GM18858 (cell line): Measurements from ENCODE around the gene RASL12.
A peak's percentile ranks its signal among the peaks of the same experiment; 100 is the strongest.
"Not testable (repeated sequence)": the region's sequence is repeated elsewhere in the genome, so short reads cannot be mapped to it uniquely, and the experiment has no call there.

ENCODE experiments used
- ATAC-seq: cut with Tn5 transposase; IDR thresholded peaks from one replicate; pipeline ENCODE4 v1.9.1; 2021; ENCODE audit not compliant: unreplicated experiment

Gene RASL12

DNA sequence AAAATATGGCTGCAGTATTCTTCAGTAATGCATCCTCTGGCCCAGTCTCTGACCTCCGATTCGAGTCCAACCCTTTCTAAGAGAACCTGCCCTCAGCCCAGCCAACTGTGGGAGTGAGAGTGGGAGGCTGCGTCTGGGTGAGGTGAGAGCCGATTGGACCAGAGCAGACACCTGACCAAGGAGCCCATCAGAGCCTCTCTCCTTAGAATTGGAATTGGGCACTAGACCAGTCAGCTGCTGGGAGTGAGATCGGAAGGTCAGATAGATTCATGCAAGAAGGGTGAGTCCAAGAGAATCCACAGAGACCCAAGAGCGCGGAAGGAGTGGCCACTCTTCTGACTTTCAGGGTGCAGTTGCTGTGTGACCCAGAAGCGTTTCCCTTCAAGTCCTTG lies 10.2 kb downstream of the RASL12 start:
- no peak for ATAC-seq

DNA sequence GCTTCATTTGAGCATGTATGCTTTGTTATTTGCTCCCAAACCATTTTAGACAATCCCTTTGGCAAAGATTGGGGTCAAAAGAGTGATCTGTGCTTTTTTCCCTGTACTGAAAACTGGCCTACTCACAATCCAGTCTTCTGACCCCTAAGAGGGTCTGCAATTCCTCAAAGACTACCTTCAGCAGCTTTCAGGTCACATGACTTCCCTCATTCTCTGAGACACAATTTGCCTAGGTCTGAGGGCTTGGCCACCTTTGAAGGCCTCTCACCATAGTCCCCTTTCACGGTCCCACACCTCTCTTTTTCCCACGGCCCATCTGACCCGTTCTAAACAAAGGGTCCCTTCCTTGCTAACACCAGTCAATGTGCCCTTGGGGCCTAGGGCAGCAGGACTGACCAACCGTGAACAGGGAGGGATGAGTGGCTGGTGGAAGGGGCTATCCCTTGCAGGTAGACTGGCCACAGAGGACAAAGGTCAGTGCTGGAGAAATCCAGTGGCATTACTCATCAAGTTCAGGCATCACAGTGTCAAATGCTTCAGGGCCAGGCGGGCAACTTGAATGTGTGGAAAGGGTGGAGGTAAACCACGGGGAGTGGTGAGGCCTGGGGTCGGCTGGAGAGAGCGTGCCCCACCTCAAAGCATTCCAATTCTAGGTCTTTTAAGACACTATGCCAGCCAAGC lies 10.8 kb downstream of the RASL12 start:
- ATAC-seq = no peak

DNA sequence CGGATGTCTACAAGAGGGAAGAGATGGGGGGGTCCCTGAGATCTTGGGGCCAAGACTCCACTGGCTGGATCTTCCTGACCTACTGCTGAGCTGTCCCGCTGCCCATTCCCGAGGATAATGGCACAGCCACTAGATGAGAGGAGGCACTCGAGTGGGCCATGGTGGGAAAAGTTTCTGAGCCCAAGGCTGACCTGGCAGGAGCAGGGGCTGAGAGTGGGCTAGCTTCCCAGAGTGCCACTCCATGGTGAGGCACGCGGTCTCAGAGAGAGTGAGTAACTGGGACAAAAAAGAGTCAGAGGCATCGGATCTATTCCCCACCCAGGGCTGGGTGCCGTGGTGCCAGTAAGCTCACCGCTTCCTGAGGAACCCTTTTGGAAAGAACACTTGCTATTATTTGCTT lies 11.7 kb downstream of the RASL12 start:
- no peak for ATAC-seq

DNA sequence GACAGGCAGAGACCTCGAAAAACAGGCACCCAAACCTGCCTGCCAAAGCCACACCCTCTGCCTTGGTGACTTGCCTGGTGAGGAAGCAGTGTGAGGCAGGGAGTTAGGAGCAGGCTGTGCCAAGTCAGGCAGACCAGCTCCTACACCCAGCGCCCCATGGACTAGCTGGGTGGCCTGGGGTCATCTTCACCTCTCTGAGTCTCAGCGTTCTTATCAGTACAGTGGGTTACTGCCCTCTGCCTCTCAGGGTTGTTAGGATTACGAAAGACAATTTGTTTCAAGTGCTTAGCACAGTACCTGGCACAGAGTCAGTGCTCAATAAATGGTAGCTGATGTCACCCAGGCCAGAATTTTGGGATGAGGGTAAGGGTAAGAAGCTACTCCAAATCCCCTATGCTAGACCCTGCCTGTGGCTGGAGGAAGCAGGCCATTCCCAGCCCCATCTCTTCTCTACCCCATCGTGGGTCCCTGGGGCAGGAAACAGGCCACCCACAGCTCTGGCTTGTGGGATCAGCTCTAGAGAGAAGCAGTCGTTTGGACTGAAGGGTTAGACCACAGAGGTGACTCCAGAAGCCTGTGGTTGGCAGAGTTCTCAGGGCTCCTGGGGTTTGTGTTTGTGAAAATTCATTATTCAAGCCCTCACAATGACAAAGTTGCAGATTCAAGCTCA lies 12.5 kb downstream of the RASL12 start:
- no peak for ATAC-seq

DNA sequence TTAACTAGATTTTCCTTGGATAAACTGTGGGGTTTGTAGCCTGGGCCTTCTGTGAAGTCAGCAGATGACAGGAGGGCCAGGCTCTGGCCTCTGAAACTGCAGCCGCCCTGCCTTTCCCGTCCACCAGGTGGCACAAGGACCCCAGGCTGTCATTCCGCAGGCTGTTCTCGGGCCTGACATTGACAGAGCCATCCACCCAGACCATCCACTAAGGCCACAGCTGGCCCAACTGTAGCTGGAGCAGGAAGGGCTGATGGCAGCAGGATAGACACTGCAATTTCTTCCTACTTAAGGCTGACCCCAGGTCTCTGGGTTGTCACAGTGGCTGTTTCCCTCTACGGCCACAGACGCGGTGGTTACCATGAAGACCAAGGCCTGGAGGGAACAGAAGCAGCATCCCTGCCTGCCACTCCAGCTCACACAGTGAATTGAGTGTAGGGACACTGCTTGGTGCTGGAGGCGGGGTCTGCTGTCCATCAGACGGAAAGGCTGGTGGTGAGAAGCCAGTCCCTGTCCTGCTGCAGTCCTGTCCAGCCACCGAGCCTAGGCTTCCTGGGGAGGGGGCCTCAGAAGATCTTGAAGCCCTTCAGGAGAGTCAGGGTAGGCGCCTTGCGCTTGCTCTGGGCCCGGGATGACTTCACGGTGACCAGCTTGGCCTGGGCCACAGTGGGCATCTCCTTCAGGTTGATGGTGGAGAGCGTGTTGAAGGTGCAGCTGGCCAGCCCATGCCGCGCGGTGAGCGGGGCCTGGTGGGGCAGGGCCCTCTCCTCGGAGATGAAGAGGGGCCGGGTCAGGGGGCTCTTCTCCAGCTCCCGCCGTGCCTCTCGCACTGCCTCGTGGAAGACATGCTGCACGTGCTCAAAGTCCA lies 13.2 kb downstream of the RASL12 start:
- no peak for ATAC-seq

DNA sequence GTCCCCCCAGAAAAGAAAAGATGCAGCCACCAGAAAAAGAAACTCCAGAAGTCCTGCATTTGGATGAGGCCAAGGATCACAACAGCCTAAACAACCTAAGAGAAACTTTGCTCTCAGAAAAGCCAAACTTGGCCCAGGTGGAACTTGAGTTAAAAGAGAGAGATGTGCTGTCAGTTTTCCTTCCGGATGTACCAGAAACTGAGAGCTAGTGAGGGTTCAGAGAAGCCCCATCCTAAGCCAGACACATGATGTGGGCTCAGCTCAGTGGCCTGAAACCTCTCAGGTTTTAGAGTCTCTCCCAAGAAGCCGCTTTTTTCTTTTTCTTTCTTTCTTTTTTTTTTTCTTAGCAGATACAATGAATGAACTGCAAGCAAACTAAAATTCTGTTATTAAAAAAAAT lies 14.8 kb downstream of the RASL12 start:
- ATAC-seq = no peak

DNA sequence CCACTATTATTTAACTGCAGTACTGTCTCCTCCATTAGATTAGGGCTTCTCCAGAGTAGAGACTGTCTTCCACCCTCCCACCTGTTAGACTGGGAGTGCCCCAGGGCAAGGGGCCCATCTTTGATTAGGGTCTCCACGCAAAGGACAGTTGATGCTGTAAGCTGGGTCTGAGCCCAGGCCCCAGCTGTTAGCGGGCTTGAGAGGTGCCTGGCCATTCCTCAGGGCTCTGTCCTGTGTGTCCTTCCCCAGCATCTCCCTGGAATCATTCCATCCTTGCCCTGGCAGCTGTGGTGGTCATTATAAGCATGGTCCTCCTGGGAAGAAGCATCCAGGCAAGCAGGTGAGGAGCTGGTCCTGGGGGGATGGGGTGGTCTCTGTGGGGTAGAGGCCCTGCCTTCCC lies 16.5 kb downstream of the RASL12 start:
- ATAC-seq = no peak

DNA sequence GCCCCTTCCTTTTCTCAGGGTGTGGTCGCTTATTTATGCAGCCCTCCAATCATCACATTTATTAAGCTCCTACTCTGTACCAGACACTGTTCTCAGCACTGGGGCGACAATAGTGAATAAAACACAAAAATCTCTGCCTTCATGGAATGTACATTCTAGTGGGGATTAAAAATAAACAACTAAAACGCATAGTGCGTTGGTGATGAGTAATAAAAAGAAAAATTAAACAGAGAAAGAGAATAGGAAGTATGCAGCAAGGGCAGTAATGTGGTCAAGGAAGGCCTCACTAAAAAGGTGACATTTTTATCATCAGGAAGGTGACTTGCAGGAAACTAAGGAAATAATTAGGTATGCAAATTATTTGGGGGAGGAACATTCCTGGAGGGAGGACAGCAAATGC lies 17.5 kb downstream of the RASL12 start:
- no peak for ATAC-seq

DNA sequence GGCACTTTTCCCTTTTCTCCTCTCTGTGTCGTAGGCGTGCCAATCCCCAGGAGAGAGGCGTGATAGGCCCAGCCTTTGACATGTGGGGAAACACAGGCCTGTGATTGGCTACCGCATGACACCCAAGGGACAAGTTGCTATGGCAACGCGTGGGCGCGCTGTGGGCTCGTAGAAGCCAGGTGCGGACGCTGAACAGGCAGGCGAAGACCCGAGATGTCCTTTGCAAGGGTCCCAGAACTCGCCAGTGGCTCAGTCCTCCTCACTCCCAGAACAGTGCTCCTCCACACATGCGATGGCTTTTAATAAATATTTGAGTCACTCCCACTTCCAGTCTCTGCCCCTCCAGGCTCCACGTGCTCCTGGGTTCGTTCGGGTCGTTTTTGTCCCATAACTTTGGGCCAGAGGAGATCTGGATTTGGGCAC lies 18.4 kb downstream of the RASL12 start:
- peak; percentile 72 for ATAC-seq

DNA sequence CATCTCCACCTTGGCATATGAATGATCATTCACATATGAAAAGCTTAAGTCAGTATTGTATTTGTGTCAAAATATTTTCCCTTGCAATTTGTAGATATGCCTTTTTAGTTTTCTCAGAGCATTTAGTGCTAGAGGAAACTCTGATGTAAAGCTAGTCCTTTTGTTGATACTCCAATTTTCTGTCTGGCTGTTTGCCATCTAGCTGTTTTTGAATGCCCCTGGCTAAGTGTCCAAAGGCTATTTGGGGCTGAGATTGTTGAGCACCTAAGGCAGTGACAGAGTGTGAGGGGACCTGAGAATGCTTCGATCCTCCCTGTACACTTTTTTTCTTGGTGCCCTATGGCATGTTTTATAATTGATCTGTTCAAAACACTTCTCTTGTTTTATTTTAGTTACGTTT lies 19.6 kb downstream of the RASL12 start:
- ATAC-seq = no peak

DNA sequence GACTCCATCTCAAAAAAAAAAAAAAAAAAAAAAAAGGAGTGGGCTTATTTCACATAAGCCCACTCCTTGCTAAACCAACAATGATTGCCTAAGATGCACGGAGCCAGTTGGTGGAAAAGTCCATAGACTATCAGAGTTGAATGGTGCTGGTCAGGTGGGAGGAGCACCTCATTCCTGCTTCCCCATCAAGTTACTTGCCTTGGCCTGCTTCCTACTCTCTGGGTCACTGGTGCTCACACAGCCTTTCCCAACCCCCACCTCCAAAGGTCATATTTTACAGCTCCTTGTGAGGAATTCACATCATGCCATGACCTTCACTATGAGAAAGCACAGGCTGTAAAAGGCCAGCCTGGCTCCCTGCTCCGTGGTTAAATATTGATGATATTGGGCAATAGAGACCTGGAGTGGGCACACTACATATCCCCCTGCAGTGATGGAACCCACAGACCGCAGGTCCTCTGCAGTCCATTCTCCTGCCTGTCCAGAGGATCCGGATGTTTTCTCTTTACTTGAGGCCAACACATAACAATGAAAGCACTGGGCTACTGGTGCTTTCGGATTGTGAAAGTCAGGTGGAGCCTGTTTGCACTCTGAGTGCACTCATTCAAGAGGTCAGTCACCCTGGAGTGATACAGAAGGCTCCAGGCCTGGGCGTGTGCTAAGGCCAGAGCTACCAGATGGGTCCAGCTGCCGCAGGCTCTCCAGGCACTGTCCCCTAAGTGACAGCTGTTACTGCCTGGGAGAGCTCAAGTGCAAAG lies 22.9 kb downstream of the RASL12 start, which contains the start of gene SLC51B:
Gene SLC51B, plus strand, starts transcription at position 664 of the 758 bp plus-strand sequence. CDS start 4,618 bp downstream, outside the sequence.
- ATAC-seq = no peak

DNA sequence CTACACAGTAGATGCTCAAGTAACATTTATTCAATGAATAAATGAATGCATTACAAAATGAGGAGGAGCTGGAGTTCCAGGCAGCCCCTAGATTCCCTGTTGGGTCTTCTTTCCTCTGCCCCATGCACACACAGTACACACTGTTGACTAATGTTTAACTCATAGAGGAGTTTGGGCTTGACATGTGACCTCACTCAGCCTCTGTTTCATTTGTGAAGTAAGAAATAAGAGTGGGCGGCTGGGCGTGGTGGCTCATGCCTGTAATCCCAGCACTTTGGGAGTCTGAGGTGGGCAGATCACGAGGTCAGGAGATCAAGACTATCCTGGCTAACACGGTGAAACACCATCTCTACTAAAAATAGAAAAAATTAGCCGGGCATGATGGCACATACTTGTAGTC lies 23.6 kb downstream of the RASL12 start:
- ATAC-seq = not testable (repeated sequence)

DNA sequence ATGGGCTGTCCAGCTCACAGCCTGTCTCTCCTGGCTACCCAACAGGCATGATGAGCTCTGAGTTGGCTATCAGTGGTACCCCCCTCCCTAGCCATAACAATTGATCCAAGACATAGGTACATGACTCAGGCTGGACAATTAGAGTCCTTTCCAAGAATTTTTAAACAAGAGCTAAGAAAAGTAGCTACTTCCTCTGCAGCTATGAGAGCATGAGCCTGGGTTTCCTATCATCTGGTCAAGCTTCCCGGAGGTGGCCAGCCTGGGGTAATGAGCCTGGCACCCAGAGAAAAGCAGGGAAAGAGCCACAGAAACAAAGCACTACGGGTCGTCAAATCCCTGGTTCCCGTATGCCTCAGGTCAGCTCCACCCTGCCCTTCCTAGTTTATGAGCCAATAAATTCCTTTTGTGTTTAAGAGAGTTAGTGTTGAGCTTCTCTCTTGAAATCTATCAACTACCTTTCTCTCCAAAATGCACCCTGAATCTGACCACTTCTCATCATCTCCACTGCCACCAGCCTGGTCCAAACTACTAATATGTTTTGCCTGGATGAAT lies 24.9 kb downstream of the RASL12 start:
- no peak for ATAC-seq

DNA sequence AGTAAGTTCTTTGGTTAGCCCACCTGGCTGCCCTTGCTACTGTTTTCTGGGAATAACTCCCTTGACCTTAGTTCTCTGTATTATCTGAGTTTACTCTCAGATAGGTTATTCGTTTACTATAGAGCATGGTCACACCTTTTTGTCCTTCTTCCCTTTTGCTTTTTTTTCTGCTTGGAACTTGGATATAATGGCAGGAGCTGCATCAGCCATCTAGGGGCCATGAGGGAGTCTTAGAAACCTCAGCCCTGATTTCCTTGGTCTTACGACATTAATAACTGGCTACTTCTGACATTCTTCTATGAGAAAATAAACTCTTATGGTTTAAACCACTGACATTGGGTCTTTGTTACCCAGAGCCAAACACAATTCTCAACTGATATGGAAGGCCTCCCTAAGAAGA lies 26.0 kb downstream of the RASL12 start:
- no peak for ATAC-seq

DNA sequence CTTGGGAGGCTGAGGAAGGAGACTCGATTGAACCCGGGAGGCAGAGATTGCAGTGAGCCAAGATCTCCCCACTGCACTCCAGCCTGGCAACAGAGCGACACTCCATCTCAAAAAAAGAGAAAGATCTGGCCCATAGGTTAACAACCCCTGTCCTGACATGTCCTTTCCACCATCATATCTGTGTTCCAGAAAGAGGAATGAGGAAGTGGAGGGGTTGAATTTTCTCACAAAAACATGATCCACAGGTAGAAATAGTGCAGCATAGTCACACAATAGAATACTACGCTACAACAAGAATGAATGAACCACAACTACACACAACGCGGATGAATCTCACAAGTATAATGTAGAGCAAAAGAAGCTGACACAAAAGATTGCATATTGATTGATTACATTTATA lies 27.3 kb downstream of the RASL12 start:
- ATAC-seq = no peak

DNA sequence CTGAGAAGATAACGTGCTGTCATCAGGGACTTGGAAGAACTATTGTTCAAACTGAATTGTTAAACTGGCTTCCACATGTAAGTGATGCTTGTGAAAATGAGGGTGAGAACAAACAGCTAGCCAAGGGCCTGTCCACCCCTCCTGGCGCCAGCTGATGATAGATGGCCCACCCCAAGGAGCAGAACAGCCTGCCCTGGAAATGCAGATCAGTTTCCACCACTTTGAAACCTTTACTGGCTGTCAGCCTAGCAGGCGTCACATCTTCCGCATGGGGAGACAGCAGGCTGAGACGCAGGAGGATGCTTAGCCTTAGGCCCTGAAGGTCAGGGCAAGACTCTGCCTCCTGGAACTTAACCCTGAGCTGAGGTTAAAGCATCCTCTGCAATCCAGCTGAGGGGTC lies 29.0 kb downstream of the RASL12 start:
- ATAC-seq = no peak

DNA sequence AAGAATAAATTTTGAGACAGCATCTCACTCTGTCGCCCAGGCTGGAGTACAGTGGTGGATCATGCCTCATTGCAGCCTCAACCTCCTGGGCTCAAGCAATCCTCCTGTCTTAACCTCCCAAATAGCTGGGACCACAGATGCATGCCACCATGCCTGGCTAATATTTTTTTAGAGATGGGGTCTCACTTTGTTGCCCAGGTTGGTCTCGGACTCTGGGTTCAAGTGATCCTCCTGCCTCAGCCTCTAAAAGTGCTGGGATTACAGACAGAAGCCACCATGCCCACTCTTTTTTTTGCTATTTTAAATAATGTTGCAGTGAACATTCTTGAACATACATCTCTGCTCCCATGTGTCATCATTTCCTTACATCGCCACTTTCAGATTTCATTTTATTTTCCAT lies 29.4 kb downstream of the RASL12 start:
- ATAC-seq = no peak

DNA sequence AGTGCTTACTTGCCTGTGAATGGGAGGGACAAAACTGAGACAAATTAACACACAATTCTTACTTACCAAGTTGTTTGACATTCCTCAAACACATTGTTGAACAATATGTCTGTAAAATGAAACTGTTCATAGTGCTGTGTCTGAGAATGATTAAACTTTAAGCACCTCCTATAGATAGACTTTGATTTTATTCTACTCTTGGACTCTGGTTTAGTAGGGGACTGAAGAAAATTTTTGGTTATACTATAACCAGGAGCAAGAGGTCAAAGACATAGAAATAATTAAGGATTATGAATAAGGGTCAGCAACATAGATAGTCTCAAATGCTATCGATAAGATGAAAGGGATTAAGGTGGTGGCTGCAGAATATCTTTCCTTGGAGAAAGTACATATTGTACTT lies 30.5 kb downstream of the RASL12 start:
- no peak for ATAC-seq

DNA sequence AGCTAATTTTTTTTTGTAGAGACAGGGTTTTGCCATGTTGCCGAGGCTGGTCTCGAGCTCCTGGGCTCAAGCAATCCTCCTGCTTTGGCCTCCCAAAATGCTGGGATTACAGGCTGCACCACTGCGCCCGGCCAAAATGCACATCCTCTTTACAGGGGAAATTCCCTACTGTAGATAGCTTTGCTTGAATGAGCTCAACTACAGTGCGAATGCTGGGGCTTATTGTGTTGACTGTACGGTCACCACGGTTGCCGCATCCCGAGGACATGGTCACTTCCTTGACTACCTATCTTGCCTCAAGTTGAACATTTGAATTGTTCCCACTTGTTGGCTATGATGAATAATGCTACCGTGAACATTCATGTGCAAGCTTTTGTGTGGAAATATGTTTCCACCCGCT lies 33.1 kb downstream of the RASL12 start:
- no peak for ATAC-seq

DNA sequence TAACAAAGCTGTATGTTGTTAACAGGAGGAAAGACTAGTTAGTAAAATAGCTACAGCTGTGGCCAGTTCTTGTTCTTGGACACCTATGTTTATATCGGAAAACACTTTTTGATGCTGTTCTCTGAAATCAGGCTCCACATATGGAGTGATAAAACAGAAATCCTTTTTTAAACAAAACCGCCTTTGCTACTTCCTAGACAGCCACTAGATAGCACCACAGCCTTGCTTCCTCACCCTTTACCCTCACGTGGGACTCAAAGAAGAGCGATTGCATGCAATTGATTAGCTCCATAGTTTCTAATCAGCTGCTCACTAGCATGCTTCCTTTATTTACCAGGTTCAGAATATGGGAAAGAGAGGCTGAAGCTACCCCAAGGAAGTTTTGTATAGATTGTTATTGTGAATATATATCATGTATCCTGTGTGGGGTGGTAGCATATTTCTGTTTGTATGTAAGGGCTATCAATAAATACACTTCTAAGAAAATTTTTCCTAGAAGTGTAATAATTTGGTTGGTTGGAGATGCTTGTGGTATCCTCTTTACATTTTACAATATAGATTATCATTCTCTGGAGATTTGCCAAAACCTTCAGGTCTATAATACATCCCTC lies 34.0 kb downstream of the RASL12 start:
- no peak for ATAC-seq
